Neural crest cell (in vitro differentiated cells): ENCODE results near the gene CLK3. TPM values are rescaled to one million over a fixed set of nuclear protein-coding genes. Genes with fewer than 3 reads are reported as not detected.

ENCODE experiments used
- DNase-seq: peaks from one replicate; pipeline ENCODE4 v3.0.0; 2021; ENCODE audit warnings: low read depth, mixed read lengths, low spot score
- H3K27ac Mint-ChIP-seq: one replicate; pipeline ENCODE4 v1.8.0; 2021; ENCODE audit warnings: mild to moderate bottlenecking, mixed read lengths; ENCODE audit not compliant: unreplicated experiment
- H3K27me3 Mint-ChIP-seq: 2 replicates; pipeline ENCODE4 v1.8.0; 2021; ENCODE audit warnings: low read depth, mild to moderate bottlenecking, mixed read lengths
- H3K36me3 Mint-ChIP-seq: 2 replicates; pipeline ENCODE4 v1.8.0; 2021; ENCODE audit warnings: low read depth, mild to moderate bottlenecking, mixed read lengths
- H3K4me1 Mint-ChIP-seq: 2 replicates; pipeline ENCODE4 v1.8.0; 2021; ENCODE audit warnings: mixed read lengths
- H3K4me3 Mint-ChIP-seq: one replicate; pipeline ENCODE4 v1.8.0; 2021; ENCODE audit warnings: mild to moderate bottlenecking, mixed read lengths
- H3K9me3 Mint-ChIP-seq: 2 replicates; pipeline ENCODE4 v1.8.0; 2021; ENCODE audit warnings: mixed read lengths
- CTCF ChIP-seq: fragments of 200-600 bp; sonication (generic); conservative IDR thresholded peaks from 2 replicates; pipeline ENCODE4 v1.5.0; 2021; ENCODE audit warnings: antibody characterized with exemption, mild to moderate bottlenecking
- total RNA-seq: library from RNA; stranded (reverse); gene quantifications from 2 replicates; pipeline ENCODE4 v1.2.1, GENCODE V29; 2021

Gene CLK3
- total RNA-seq, 1 donor from 2014 or later: 88.7 TPM

DNA sequence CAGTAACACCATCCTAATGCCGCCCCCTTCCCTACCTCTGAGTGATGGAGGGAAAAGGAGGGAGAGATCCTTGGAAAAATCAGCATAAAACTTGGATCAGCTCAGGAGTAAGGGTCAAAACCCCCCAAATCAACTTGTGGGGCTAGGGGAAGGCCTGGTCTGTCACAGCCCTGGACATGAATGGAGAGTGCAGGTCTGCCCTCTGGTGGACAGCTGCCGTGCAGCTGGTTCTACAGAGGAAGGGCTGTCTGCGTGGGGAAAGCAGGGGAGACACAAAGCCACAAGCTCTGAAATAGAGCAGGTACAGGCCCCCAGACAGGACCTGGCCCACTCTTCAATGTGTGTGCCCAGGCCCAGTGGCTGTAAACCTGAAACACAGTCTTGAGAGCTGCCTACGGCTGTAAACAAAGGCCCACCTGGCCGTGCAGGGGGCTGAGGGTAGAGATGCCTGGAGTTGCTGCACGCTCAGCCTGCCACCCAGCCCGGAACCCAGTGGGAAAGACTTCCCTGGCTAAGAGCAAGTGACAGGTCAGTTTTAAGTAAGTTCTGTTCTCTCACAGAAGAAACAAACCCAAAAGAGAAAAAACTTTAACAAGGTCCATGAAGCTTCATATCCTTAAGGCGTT lies 16.4 kb downstream of the CLK3 start:
- DNase-seq: peak; percentile 77
- H3K36me3 Mint-ChIP-seq: peaks cover 4% of the 10 kb centered on the region
- peaks cover 4% of the 10 kb centered on the region for H3K27me3 Mint-ChIP-seq
- no peak overlapping the region for H3K27ac Mint-ChIP-seq
- peak; percentile 88 for TF ChIP-seq CTCF
- no peaks in the 10 kb centered on the region for H3K9me3 Mint-ChIP-seq
- H3K4me1 Mint-ChIP-seq: no peaks in the 10 kb centered on the region
- H3K4me3 Mint-ChIP-seq: no peak overlapping the region

DNA sequence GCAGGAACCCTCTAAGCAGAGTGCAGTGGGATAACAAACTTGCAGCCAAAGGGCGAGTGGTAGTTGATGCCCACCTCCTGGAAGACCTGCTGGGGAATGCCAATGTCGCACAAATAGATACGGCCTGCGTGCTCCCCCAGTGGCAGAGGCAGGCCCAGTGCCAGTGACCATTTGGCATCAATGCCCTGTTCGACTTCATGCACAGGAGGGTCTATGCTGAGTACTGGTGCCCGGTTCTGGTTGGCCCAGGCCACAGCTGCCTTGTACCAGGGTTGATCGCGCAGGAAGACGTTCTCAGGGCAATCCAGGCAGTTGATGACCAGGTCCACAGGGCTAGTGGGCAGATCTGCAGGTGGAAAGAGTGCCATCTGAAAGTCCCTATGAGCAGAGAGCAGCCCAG lies 17.0 kb downstream of the CLK3 start:
- Mint-ChIP-seq H3K4me3 (no peak overlapping the region), H3K27me3 (peaks cover 4% of the 10 kb centered on the region), H3K36me3 (peaks cover 4% of the 10 kb centered on the region), H3K4me1 (no peaks in the 10 kb centered on the region), H3K27ac (no peak overlapping the region), H3K9me3 (no peaks in the 10 kb centered on the region)
- DNase-seq: no peak
- no peak for TF ChIP-seq CTCF

- no peak overlapping the region for H3K4me3 Mint-ChIP-seq
- no peaks in the 10 kb centered on the region for H3K9me3 Mint-ChIP-seq
- no peak for TF ChIP-seq CTCF
- DNase-seq: no peak
- no peak overlapping the region for H3K27ac Mint-ChIP-seq
- H3K4me1 Mint-ChIP-seq: no peaks in the 10 kb centered on the region
- H3K36me3 Mint-ChIP-seq: peaks cover 3% of the 10 kb centered on the region
- no peaks in the 10 kb centered on the region for H3K27me3 Mint-ChIP-seq
These were observed 18.1 kb downstream of the CLK3 start for GRCh38 chr15:74633781-74634180.

- Mint-ChIP-seq H3K36me3 (peaks cover 3% of the 10 kb centered on the region), H3K27me3 (no peaks in the 10 kb centered on the region)
These were observed 19.6 kb downstream of the CLK3 start for GRCh38 chr15:74635228-74635627.

DNA sequence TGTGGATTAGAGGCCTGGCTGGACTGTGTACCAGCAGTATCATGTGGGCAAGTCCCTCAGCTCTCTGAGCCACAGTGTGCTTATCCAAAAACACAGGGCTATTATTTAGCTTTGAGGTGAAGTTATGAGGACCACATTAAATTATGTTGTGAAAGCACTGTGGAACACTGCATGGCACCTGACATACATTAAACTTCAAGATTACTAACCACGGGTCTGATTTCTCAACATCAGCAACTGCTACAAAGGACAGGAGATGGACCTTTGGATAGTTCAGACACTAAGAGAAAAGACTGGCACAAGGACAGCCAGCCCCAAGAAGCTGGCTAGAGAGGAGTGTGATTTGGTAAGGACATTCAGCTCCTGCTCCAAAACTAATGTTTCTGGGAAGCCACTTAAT lies 21.3 kb downstream of the CLK3 start:
- Mint-ChIP-seq H3K4me3 (no peak overlapping the region), H3K36me3 (peaks cover 3% of the 10 kb centered on the region)

More at GRCh38 chr15:74635228-74635627, 19.6 kb downstream of the CLK3 start:
- TF ChIP-seq CTCF: peak; percentile 98
- H3K4me3 Mint-ChIP-seq: peak overlapping the region; percentile 9
- H3K27ac Mint-ChIP-seq: no peak overlapping the region
- H3K4me1 Mint-ChIP-seq: no peaks in the 10 kb centered on the region
- peak; percentile 65 for DNase-seq
- H3K9me3 Mint-ChIP-seq: no peaks in the 10 kb centered on the region

More for the DNA sequence above, 21.3 kb downstream of the CLK3 start:
- no peak overlapping the region for H3K27ac Mint-ChIP-seq
- no peaks in the 10 kb centered on the region for H3K4me1 Mint-ChIP-seq
- H3K27me3 Mint-ChIP-seq: no peaks in the 10 kb centered on the region
- TF ChIP-seq CTCF: no peak
- DNase-seq: no peak
- no peaks in the 10 kb centered on the region for H3K9me3 Mint-ChIP-seq
